NCI-H524 treated with DMSO at 0.1 percent for 48 hours (cell line): ENCODE data around the gene TMEM82.

Source experiments
- DNase-seq: peaks from one replicate; lab custom pipeline; 2025; lab: John Stamatoyannopoulos, UW

TMEM82 gene

GRCh38 chr1:15786581-15786980 is 44.3 kb downstream of the TMEM82 start:
- no peak for DNase-seq

DNA sequence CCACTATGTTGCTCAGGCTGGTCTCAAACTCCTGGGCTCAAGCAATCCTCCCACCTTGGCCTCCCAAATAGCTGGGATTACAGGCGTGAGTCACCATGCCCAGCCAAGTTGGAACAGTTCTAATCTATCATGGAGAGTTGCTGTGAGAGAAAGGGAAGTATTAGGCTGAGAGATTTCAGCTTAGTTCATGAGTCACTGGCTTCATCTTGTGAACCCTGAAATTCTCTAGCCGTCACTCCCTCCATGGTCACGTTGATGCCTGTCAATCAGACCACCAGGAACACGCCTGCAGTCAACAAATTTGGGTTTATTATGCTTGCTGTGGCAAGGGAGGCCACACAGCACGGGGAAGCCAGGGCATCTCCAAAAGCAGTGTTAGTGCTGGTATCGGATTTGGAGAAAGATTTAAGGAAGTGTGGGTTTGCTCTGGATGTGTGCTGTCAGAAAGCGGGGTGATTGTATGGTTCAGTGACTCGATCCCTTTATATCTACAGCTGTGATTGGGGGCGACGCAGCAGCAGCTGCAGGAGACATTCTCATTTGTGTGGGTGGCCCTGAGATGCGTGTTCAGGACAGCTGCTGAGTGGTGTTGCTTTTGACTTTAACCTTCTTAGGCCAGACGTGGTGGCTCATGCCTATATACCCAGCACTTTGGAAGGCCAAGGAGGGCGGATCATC is 46.5 kb downstream of the TMEM82 start:
- no peak for DNase-seq

GRCh38 chr1:15796086-15796462 is 53.8 kb downstream of the TMEM82 start:
- DNase-seq = no peak
